HG03442 (cell line): ENCODE results near the gene C19orf18.

Experiments
- ATAC-seq: cut with Tn5 transposase; IDR thresholded peaks from one replicate; pipeline ENCODE4 v1.9.1; 2021; ENCODE audit warnings: mild to moderate bottlenecking, moderate library complexity; ENCODE audit not compliant: unreplicated experiment

Gene C19orf18

DNA sequence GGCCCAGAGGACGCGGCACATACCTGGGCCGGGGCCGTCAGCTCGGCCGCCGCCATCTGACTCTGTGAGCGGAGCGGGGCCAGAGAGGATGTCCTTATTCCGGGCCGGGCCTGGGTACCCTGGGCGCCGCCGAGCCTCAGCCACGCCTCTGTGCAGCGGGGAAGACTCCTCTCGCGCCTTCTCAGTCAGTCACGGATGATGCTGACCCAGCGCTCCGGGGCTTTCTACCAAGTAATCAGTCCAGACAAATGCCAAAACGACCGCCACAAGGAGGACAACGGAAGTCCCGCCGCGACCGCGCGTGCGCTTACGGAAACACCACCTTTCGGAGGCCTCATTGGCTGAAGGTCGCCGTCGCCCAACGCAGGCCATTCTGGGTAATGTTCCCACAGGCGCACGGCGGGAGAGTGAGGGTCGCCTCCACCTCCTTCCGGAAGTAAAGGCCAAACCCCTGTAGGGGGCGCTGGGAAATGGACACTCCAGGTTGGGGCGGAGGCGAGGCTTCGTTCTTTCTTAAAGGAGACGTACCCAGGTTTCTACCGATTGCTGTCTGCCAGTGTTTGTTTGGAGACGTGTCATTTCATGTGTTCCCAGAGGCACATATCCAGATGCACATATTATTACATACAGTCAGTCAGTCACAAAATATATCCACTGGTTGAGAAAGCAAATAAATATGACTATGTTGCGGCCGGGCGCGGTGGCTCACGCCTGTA, 26.8 kb downstream of the C19orf18 start, which contains the start of gene ZNF256:
ZNF256 (minus strand) TSS at position 288 of the 716 bp plus-strand sequence; CDS start at position 56, 232 bp downstream.
- peak; percentile 89 for ATAC-seq

DNA sequence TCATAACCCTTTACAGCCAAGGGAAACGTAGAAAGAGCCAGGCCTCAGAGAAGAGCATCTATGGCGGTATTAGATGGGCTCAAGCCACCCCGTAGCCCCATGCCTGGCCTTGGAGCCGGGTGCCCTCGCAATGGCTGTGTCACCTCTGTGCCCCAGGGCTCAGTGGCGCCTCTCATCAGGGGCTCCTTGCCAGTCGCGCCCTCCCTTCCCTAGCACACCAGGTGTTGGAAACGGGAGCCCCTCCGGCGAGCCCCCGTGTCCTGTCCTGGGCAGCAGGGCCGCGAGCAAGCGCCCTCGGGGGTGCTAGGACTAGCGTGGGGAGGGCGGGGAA, 27.3 kb downstream of the C19orf18 start:
- peak; percentile 24 for ATAC-seq

DNA sequence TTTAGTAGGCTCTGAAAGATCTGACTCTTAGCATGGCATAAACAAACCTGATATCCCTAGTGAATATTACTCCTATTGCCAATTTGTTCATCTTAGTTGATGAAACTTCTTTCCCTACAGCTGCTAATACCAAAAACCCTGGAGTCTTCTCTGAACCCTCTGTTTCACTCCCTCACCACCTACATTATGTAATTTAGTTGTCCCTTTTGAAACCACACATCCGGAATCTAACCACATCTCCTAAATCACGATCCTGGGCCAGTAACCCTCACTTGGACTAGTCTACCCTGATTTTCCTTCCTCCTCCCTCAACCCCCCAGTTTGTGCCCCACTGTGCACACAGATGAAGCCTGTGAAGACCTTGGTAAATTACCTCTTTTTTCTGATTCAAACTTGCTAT, 28.0 kb downstream of the C19orf18 start:
- no peak for ATAC-seq

DNA sequence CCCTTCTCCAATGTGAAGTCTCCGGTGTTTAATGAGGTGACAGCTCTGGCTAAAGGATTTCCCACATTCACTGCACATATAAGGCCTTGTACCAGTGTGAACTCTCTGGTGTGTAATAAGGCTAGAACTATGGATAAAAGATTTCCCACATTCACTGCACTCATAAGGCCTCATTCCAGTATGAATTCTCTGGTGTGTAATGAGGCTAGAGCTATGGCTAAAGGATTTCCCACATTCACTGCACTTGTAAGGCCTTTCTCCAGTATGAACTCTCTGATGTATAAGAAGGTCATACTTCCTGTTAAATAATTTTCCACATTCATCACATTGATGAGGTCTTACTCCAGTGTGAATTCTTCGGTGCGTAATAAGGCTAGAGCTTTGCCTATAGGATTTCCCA, 32.7 kb downstream of the C19orf18 start:
- ATAC-seq, result no peak

DNA sequence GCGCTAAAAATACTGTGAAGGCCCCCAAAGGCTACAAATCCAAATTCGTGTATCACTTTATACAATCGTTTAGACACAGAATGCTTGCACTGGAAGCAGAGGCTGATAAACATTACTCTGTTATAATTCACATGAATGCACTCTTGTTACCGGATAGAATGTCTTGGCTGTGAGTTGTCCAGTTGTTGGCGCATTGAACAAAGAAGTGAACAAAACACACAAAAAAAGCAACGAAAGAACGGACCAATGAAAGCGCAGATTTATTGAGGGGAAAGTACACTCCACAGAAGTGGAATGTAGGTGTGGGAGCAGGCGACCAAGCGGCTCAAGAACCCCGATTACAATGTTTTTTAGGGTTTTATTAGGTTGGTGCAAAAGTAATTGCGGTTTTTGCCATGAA, 38.6 kb downstream of the C19orf18 start:
- no peak for ATAC-seq

DNA sequence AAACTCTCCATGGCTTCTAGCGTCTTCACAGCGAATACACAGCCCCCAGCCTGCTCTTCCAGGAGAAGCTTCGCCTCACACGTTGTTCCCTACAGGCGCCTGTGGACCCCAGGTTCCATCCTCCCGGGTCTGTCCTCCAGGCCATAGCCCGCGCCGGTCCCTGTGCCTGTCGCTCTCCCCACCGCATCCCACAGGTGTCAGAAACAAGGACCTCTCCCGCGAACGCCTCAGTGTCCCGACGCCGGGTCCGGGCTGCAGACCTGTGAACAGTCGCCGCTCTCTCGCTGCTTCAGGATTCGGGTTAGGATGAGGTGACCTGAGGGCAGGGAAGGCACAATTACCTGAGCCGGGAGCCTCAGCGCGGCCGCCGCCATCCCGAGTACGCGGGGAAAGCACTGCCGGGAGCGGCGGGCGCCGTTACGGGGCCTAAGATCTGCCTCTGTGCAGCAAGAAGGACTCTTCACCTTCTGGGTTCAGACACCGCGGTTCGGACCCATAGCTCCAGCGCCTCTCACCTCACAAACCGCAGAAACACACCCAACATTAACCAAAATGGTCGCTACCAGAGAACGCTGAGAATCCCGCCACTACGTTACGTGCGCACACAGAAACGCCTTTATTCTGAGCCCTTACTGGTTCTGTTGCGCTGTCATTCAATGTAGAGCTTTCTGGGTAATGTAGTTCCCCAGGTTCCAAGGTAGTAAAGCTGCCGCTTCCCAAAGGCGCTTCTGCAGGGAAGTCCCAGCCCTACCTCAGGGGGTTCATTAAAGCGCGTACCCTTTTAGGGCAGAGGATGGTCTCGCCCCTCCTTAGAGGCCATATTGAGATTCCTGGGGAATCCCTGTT, 39.3 kb downstream of the C19orf18 start, which contains the start of gene ZNF418:
ZNF418 (minus strand) TSS at position 583 of the 846 bp plus-strand sequence. CDS start 1,580 bp downstream, outside the sequence.
- peak; percentile 88 for ATAC-seq

DNA sequence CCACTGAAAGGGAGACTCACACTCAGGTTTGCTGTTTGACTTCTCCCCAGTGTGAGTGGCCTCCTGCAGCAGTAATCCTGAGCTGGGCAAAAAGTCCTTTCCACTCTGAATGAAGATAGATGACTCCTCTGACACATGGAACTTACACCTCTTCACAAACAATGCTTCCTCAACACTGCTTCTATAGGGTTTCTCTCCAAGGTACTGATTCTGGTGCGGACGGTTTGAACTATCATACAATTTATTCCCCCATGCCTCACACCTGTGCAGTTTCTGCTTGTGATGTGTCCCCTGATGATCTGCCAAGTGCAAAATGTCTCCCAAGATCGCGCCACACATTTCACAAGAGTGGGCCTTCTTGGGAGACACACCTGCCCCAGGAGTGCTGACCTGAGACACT, 46.7 kb downstream of the C19orf18 start:
- ATAC-seq, result no peak

DNA sequence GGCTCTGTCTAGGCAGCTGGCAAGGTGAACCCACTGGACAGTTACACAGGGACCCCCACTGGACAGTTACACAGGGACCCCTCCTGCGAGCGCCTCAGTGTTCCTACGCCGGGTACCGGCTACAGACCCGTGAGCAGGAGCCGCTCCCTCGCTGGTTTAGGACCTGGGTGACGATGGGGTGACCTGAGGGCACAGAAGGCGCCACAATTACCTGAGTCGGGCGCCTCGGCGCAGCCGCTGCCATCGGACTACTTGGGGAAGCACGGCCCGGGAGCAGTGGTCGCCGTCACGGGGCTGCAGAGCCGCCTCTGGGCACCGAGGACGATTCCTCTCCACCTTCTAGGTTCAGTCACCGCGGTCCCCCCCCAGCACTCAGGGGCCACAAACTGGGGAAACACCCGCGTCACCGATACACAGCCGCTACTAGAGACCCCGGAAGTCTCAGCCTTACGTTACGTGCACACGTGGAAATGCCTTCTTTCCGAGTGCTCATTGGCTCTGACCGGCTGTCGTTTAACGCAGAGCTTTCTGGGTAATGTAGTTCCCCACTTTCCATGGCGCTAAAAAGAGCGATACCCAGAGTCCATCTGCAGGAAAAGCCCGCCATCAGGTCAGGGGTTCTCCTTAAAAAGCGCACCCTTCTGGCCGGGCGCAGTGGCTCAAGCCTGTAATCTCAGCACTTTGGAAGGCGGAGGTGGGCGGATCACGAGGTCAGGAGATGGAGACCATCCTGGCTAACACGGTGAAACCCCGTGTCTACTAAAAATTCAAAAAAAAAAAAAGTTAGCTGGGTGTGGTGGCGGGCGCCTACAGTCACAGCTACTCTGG, 58.0 kb downstream of the C19orf18 start, which contains the start of gene ZNF417:
ZNF417 (minus strand) TSS at position 425 of the 828 bp plus-strand sequence; CDS start at position 244, 181 bp downstream.
- ATAC-seq, result peak; percentile 94

DNA sequence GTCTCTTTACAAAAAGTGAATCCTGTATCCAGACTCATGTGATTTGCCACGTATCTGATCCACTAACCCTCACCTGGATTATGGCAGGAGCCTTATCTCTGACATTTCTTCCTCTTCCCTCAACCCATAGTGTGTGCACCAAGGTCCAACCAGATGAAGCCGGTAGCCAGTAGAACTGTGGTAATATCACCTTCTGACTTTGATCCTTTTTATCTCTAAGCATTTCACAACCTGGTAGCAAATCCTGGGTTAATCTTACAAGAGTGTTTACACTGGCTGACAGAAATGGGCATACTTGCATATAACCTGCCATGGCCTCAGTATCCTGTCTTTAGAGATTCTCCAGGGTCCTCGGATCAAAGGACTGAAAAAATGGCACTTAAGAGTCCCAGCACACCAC, 59.8 kb downstream of the C19orf18 start:
- ATAC-seq, result no peak
